ENCODE results near the gene KREMEN1. TPM values are rescaled to one million over a fixed set of nuclear protein-coding genes. Genes with fewer than 3 reads are reported as not detected.

Gene KREMEN1
- total and polyA plus RNA-seq, 10 of the 15 experiments (the other 5 are each of a cell fraction or from before 2014, with no cell fraction given): 0.10 to 2.5 (median 0.20) TPM; not detected in 1

DNA sequence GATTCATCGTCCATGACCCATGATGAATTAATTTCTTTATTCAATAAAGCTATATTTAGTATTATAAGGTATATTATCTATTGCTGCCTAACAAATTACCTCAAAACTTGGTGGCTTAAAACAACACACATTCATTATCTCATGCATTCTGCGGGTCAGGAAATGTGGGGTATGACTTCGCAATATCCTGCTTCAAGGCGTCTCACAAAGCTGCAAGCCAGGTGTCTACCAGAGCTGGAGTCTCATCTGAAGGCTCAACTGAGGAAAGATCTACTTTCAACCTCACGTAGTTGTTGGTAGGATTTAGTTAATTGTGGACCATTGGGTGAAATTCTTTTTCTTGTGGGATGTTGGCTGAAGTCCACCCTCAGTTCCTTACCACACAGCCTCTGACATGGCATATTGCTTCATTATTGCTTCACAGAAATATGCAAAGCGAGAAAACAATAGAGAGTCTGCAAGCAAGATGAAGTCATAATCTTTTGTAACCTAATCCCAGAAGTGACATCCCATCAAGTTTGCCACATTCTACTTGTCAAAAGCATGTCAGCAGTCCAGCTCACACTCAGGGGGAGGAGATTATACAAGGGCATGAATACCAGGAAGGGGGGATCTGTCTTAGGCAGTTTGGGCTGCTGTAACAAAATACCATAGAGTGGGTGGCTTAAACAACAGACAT is 45.1 kb downstream of the KREMEN1 start:
- SMC1A ChIA-PET (ENCODE audit: uncharacterized antibody, unreplicated experiment): interaction anchor here (0.6 to 1.3 kb wide), 3 partner anchors 109 to 510 kb away, joined by 3 read pairs; no protein-coding TSS in a partner anchor
- no peak overlapping the region for H3K4me2 ChIP-seq (ENCODE audit: control insufficient read depth, insufficient read depth)
- TF ChIP-seq GATAD2B (conservative IDR thresholded peaks at IDR 0.05; ENCODE audit: low read depth) (no peak), HDAC6 (IDR thresholded peaks at IDR 0.05; ENCODE audit: unreplicated experiment) (no peak), RELA (IDR thresholded peaks at IDR 0.05; ENCODE audit: borderline replicate concordance, partially characterized antibody) (no peak), YY1 (IDR thresholded peaks at IDR 0.05; ENCODE audit: low read depth, low read length) (no peak), FOXK2 (IDR thresholded peaks at IDR 0.05) (no peak), BHLHE40 (IDR thresholded peaks at IDR 0.05; ENCODE audit: borderline replicate concordance in 1 of 2, low read depth in 2 of 2, low read length in 1 of 2) (no peak), ZNF274 (IDR thresholded peaks at IDR 0.05; ENCODE audit: insufficient read depth, insufficient read length) (no peak), RAD21 (IDR thresholded peaks at IDR 0.05; ENCODE audit: insufficient read depth, low read depth, low read length) (no peak), BACH1 (IDR thresholded peaks at IDR 0.05; ENCODE audit: borderline replicate concordance) (no peak), IKZF2 (IDR thresholded peaks at IDR 0.05) (no peak), NFIC (IDR thresholded peaks at IDR 0.05; ENCODE audit: low read depth, low read length) (no peak), NFYB (IDR thresholded peaks at IDR 0.05; ENCODE audit: insufficient read depth, low read depth, low read length) (no peak)
- TF ChIP-seq, protein P1, sequence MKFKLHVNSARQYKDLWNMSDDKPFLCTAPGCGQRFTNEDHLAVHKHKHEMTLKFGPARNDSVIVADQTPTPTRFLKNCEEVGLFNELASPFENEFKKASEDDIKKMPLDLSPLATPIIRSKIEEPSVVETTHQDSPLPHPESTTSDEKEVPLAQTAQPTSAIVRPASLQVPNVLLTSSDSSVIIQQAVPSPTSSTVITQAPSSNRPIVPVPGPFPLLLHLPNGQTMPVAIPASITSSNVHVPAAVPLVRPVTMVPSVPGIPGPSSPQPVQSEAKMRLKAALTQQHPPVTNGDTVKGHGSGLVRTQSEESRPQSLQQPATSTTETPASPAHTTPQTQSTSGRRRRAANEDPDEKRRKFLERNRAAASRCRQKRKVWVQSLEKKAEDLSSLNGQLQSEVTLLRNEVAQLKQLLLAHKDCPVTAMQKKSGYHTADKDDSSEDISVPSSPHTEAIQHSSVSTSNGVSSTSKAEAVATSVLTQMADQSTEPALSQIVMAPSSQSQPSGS (IDR thresholded peaks at IDR 0.05; ENCODE audit: low read length): no peak
- TF ChIP-seq, protein P2, sequence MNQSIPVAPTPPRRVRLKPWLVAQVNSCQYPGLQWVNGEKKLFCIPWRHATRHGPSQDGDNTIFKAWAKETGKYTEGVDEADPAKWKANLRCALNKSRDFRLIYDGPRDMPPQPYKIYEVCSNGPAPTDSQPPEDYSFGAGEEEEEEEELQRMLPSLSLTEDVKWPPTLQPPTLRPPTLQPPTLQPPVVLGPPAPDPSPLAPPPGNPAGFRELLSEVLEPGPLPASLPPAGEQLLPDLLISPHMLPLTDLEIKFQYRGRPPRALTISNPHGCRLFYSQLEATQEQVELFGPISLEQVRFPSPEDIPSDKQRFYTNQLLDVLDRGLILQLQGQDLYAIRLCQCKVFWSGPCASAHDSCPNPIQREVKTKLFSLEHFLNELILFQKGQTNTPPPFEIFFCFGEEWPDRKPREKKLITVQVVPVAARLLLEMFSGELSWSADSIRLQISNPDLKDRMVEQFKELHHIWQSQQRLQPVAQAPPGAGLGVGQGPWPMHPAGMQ (IDR thresholded peaks at IDR 0.05; ENCODE audit: borderline replicate concordance): no peak
- TF ChIP-seq, protein P3, sequence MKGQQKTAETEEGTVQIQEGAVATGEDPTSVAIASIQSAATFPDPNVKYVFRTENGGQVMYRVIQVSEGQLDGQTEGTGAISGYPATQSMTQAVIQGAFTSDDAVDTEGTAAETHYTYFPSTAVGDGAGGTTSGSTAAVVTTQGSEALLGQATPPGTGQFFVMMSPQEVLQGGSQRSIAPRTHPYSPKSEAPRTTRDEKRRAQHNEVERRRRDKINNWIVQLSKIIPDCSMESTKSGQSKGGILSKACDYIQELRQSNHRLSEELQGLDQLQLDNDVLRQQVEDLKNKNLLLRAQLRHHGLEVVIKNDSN (IDR thresholded peaks at IDR 0.05; ENCODE audit: borderline replicate concordance, extremely low read length, insufficient read depth, low read depth, low read length): no peak
- TF ChIP-seq, protein P4, sequence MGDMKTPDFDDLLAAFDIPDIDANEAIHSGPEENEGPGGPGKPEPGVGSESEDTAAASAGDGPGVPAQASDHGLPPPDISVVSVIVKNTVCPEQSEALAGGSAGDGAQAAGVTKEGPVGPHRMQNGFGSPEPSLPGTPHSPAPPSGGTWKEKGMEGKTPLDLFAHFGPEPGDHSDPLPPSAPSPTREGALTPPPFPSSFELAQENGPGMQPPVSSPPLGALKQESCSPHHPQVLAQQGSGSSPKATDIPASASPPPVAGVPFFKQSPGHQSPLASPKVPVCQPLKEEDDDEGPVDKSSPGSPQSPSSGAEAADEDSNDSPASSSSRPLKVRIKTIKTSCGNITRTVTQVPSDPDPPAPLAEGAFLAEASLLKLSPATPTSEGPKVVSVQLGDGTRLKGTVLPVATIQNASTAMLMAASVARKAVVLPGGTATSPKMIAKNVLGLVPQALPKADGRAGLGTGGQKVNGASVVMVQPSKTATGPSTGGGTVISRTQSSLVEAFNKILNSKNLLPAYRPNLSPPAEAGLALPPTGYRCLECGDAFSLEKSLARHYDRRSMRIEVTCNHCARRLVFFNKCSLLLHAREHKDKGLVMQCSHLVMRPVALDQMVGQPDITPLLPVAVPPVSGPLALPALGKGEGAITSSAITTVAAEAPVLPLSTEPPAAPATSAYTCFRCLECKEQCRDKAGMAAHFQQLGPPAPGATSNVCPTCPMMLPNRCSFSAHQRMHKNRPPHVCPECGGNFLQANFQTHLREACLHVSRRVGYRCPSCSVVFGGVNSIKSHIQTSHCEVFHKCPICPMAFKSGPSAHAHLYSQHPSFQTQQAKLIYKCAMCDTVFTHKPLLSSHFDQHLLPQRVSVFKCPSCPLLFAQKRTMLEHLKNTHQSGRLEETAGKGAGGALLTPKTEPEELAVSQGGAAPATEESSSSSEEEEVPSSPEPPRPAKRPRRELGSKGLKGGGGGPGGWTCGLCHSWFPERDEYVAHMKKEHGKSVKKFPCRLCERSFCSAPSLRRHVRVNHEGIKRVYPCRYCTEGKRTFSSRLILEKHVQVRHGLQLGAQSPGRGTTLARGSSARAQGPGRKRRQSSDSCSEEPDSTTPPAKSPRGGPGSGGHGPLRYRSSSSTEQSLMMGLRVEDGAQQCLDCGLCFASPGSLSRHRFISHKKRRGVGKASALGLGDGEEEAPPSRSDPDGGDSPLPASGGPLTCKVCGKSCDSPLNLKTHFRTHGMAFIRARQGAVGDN (IDR thresholded peaks at IDR 0.05): no peak

More for the DNA sequence above, 45.1 kb downstream of the KREMEN1 start:
- in situ Hi-C loops (cut with MboI): no loop called here
- no peaks in the 10 kb centered on the region for H3K36me3 ChIP-seq (ENCODE audit: control insufficient read depth in 2 of 2, insufficient read depth in 2 of 2, low read length in 1 of 2)
- H2AFZ ChIP-seq (ENCODE audit: control insufficient read depth, low read depth, low read length): no peak overlapping the region
- no peak overlapping the region for H3K27ac ChIP-seq (ENCODE audit: control insufficient read depth, insufficient read depth)
- BruUV-seq (replicated peaks): no TSS peak
- intact Hi-C loops (cut with micrococcal nuclease; ENCODE audit: unreplicated experiment): no loop called here
- FAIRE-seq (no peak), ATAC-seq (no peak), DNase-seq (ENCODE audit: low read depth, low spot score) (no peak)
- 41% methylated on average over 6 of the region's 6 CpGs for WGBS (ENCODE audit: insufficient coverage, insufficient replicate concordance, low lambda C conversion rate, missing lambda C conversion rate)
- no peaks in the 10 kb centered on the region; a peak in 1 of 4 replicates for H3K27me3 ChIP-seq (replicated peaks in 1 of 2; ENCODE audit: control insufficient read depth in 2 of 2, insufficient read depth in 2 of 2, low read length in 1 of 2)
- H3K79me2 ChIP-seq (ENCODE audit: control insufficient read depth, insufficient read depth, low read length): no peaks in the 10 kb centered on the region
- no peak overlapping the region for H3K9ac ChIP-seq (ENCODE audit: control insufficient read depth, insufficient read depth, low read length)
- H4K20me1 ChIP-seq (ENCODE audit: control insufficient read depth, insufficient read depth): no peaks in the 10 kb centered on the region
- no peak overlapping the region for H3K4me3 ChIP-seq
- POLR2A ChIA-PET: no interaction called here
- CTCF ChIA-PET: interaction anchor here (0.7 kb wide), 1 partner anchor 400 kb away, joined by 3 read pairs; no protein-coding TSS in a partner anchor
- H3K9me3 ChIP-seq (replicated peaks; ENCODE audit: control insufficient read depth, insufficient read depth, low read length): no peaks in the 10 kb centered on the region; the same call in 2 of the 3 replicates
- RAD21 ChIA-PET (ENCODE audit: unreplicated experiment): no interaction called here
- no peaks in the 10 kb centered on the region for H3K4me1 ChIP-seq (ENCODE audit: control insufficient read depth, insufficient read depth, low read length)
